Left ventricle myocardium inferior (tissue), 1 donor: Measurements from ENCODE around the gene GRK1. TPM values are rescaled to one million over a fixed set of nuclear protein-coding genes. Genes with fewer than 3 reads are reported as not detected.

Source experiments
- DNase-seq: peaks from one replicate; pipeline ENCODE4 v3.0.0-alpha.2; 2020
- H3K27ac ChIP-seq: fragments of 200-600 bp; replicated peaks from 2 replicates; pipeline ENCODE4 v1.8.0; 2021
- H3K27me3 ChIP-seq: fragments of 200-600 bp; 2 replicates; pipeline ENCODE4 v1.8.0; 2021; ENCODE audit warnings: low read depth
- H3K36me3 ChIP-seq: fragments of 200-600 bp; 2 replicates; pipeline ENCODE4 v1.8.0; 2021
- H3K4me1 ChIP-seq: fragments of 200-600 bp; 2 replicates; pipeline ENCODE4 v1.8.0; 2021
- H3K4me3 ChIP-seq: fragments of 200-600 bp; 2 replicates; pipeline ENCODE4 v1.8.0; 2021; ENCODE audit warnings: mild to moderate bottlenecking, moderate library complexity
- H3K9me3 ChIP-seq: fragments of 200-600 bp; replicated peaks from 2 replicates; pipeline ENCODE4 v1.8.0; 2021
- intact Hi-C: fragments of 100-400 bp; cut with micrococcal nuclease; formaldehyde crosslinking; loops from one replicate; pipeline ENCODE4 v1.11.0; 2022
- total RNA-seq: library from RNA; stranded (reverse); fragmentation: NEBNext Ultra II Directional; extraction: Animal tissue kit (Norgen Biotek cat#: 25700); gene quantifications from one replicate; pipeline ENCODE4 v1.2.1, GENCODE V29; 2021
- TF ChIP-seq, protein P1 (sequence below): fragments of 200-600 bp; IDR thresholded peaks from 2 replicates; pipeline ENCODE4 v1.8.0; 2021; ENCODE audit warnings: antibody characterized with exemption, mild to moderate bottlenecking, borderline replicate concordance
- donor health status: DM: no; HTN: yes; CAD: no; lungs with severe emphysema.

Gene GRK1
- total RNA-seq, 1 donor from 2014 or later: 0.85 TPM

DNA sequence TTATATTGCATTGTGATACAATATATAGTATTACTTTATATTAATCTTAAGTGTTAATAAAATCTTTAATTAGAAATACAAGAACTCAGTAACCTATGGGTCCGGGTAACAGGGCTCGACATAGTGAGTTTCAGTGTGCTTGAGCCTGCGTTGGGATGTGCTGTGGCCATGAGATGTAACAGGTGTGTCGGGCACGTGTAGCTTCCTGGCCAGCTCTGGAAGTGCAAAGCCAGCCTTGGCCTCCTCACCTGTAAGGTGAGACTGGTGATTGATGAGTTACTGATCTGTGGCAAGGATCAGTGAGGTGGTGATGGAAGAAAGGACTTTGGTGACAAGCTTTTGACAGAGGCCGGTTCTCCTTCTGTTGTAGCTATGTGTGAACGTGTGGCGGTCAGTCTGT is 28.2 kb upstream of the GRK1 start:
- intact Hi-C loops: no loop called here
- TF ChIP-seq, protein P1, sequence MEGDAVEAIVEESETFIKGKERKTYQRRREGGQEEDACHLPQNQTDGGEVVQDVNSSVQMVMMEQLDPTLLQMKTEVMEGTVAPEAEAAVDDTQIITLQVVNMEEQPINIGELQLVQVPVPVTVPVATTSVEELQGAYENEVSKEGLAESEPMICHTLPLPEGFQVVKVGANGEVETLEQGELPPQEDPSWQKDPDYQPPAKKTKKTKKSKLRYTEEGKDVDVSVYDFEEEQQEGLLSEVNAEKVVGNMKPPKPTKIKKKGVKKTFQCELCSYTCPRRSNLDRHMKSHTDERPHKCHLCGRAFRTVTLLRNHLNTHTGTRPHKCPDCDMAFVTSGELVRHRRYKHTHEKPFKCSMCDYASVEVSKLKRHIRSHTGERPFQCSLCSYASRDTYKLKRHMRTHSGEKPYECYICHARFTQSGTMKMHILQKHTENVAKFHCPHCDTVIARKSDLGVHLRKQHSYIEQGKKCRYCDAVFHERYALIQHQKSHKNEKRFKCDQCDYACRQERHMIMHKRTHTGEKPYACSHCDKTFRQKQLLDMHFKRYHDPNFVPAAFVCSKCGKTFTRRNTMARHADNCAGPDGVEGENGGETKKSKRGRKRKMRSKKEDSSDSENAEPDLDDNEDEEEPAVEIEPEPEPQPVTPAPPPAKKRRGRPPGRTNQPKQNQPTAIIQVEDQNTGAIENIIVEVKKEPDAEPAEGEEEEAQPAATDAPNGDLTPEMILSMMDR: no peak
- H3K27ac ChIP-seq: no peak overlapping the region
- no peaks in the 10 kb centered on the region for H3K9me3 ChIP-seq
- peaks cover 76% of the 10 kb centered on the region for H3K36me3 ChIP-seq
- no peak overlapping the region for H3K4me3 ChIP-seq
- no peaks in the 10 kb centered on the region for H3K4me1 ChIP-seq
- no peak for DNase-seq
- H3K27me3 ChIP-seq: no peaks in the 10 kb centered on the region

DNA sequence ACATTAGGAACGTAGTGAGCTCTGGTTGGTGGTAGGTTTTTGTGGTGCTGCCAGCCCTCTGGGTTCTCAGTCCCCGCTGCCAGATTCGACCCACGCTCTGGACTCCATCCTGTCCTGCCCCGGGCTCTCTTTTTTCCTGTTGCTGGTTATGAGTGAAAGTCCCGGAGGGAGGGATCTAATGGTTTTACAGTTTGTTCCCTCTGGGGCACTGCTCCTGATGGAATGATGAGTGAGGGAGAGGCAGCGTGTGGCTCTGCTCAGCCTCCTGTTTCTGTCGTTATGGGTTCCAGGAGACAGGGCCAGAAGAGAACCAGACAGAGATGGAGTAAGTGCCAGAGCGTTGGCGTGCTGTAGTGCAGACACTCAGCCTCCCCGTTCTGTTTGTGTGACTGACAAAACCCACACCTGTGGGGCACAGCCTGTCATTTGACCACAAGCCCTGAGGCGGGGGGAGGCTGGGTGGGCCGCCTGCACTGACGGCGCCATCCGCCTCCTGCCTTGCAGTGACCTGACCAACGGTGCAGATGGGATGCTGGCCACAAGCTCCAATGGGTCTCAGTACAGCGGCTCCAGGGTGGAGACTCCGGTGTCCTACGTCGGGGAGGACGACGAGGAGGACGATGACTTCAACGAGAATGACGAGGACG is 27.3 kb upstream of the GRK1 start:
- intact Hi-C loops: no loop called here
- Histone ChIP-seq H3K27me3 (no peaks in the 10 kb centered on the region), H3K36me3 (peaks cover 66% of the 10 kb centered on the region), H3K4me1 (no peaks in the 10 kb centered on the region), H3K4me3 (no peak overlapping the region), H3K27ac (peak overlapping the region; percentile 44), H3K9me3 (no peaks in the 10 kb centered on the region)
- TF ChIP-seq, protein P1: no peak
- peak; percentile 35 for DNase-seq

DNA sequence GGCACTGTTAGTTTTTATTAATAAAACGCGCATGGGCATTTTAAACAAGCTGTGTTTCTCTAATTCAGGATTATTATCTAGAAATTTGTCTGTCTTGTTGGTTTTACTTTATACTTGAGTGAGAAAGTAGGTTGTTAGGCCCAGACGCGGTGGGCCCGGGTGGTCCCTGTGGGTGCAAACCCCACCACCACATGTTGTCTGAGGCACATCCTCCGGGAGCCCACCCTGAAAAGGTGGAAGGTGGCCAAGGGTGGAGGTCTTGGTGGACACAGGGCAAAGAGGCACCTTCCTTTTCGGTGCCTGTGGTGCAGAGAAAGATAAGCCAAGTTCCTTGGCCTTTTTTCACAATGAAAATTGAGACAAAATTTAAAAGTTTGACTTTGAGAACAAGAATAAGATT is 25.6 kb upstream of the GRK1 start:
- TF ChIP-seq, protein P1: no peak
- DNase-seq: peak; percentile 4
- H3K36me3 ChIP-seq: peaks cover 50% of the 10 kb centered on the region

DNA sequence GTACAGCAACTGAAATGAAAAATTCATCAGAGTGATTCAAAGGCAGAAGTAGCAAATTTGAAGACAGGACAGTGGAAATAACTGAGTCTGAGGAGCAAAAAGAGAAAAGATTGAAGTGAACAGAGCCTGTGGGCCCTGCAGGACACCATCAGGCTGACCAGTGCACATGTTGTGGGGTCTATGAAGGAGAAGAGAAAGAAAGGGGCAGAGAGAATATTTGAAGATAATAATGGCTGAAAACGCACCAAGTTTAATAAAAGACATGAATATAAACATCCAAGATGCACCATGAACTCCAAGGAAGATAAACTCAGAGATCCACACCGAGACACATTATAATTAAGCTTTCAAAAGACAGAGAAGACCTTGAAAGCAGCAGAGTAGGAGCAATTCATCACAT is 24.5 kb upstream of the GRK1 start:
- peaks cover 9% of the 10 kb centered on the region for H3K4me1 ChIP-seq
- H3K27ac ChIP-seq: no peak overlapping the region
- no peak overlapping the region for H3K4me3 ChIP-seq
- no peak for DNase-seq
- H3K36me3 ChIP-seq: peaks cover 38% of the 10 kb centered on the region
- H3K27me3 ChIP-seq: no peaks in the 10 kb centered on the region
- intact Hi-C loops: no loop called here
- TF ChIP-seq, protein P1: no peak
- H3K9me3 ChIP-seq: no peaks in the 10 kb centered on the region

More for the DNA sequence above, 25.6 kb upstream of the GRK1 start:
- no peaks in the 10 kb centered on the region for H3K27me3 ChIP-seq
- no peak overlapping the region for H3K4me3 ChIP-seq
- intact Hi-C loops: no loop called here
- H3K9me3 ChIP-seq: no peaks in the 10 kb centered on the region
- H3K4me1 ChIP-seq: no peaks in the 10 kb centered on the region
- H3K27ac ChIP-seq: no peak overlapping the region

DNA sequence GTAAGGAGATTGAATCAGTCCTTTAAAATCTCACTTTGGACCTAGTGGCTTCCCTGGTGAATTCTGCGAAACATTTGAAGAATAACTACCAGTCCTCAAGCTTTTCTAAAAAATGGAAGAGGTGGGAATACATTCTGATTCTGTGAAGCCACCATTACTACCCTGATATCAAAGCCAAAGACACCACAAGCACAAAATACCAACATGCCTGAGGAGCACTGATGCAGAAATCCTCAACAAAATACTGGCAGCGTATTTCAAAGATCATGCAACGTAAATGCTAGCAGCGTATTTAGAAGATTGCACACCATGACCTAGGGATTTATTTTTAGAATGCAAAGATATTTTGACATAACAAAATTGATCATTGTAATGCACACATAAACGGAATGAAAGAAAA is 23.4 kb upstream of the GRK1 start:
- Histone ChIP-seq H3K4me1 (peaks cover 15% of the 10 kb centered on the region), H3K27me3 (no peaks in the 10 kb centered on the region), H3K36me3 (peaks cover 28% of the 10 kb centered on the region), H3K9me3 (no peaks in the 10 kb centered on the region), H3K4me3 (no peak overlapping the region), H3K27ac (no peak overlapping the region)
- TF ChIP-seq, protein P1: no peak
- no peak for DNase-seq
- intact Hi-C loops: no loop called here
